ENCODE measurements around the gene MEGF11. TPM values are rescaled to one million over a fixed set of nuclear protein-coding genes. Genes with fewer than 3 reads are reported as not detected.
A peak's percentile ranks its signal among the peaks of the same experiment; 100 is the strongest.

MEGF11 gene
- total and polyA plus RNA-seq, 4 donors: 0.16 to 1.5 (median 0.50) TPM

- DNase-seq: peak in 2 of 3 donors; percentile 19 to 42
- Histone ChIP-seq H3K4me1 (ENCODE audit: control insufficient read depth in 5 of 5, insufficient read depth in 5 of 5, low read length in 5 of 5) (peaks cover 0 to 24% (median 5%) of the 10 kb centered on the region in 5 donors), H3K27ac (ENCODE audit: low read depth in 1 of 2, low read length in 1 of 2) (no peak overlapping the region), H3K9ac (ENCODE audit: insufficient read depth in 1 of 2, low read length in 2 of 2) (no peak overlapping the region), H3K36me3 (ENCODE audit: control insufficient read depth in 4 of 4, insufficient read depth in 4 of 4, low read length in 4 of 4) (no peaks in the 10 kb centered on the region), H3K4me3 (no peak overlapping the region), H3K9me3 (ENCODE audit: control insufficient read depth in 4 of 4, insufficient read depth in 3 of 4, low read length in 3 of 4) (no peaks in the 10 kb centered on the region), H3K27me3 (ENCODE audit: control insufficient read depth in 3 of 3, insufficient read depth in 3 of 3, low read length in 2 of 3) (peaks cover 0 to 4% (median 0%) of the 10 kb centered on the region in 3 donors)
- WGBS, 2 donors: 76 to 79% methylated on average over 15 of the region's 15 CpGs
- no peak for ATAC-seq (ENCODE audit: insufficient read depth, low FRiP score)
- TF ChIP-seq, protein P1, sequence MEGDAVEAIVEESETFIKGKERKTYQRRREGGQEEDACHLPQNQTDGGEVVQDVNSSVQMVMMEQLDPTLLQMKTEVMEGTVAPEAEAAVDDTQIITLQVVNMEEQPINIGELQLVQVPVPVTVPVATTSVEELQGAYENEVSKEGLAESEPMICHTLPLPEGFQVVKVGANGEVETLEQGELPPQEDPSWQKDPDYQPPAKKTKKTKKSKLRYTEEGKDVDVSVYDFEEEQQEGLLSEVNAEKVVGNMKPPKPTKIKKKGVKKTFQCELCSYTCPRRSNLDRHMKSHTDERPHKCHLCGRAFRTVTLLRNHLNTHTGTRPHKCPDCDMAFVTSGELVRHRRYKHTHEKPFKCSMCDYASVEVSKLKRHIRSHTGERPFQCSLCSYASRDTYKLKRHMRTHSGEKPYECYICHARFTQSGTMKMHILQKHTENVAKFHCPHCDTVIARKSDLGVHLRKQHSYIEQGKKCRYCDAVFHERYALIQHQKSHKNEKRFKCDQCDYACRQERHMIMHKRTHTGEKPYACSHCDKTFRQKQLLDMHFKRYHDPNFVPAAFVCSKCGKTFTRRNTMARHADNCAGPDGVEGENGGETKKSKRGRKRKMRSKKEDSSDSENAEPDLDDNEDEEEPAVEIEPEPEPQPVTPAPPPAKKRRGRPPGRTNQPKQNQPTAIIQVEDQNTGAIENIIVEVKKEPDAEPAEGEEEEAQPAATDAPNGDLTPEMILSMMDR (IDR thresholded peaks at IDR 0.05; ENCODE audit: control extremely low read depth, extremely low read depth): no peak
Observed at GRCh38 chr15:66095871-66096687, 157.5 kb downstream of the MEGF11 start.

DNA sequence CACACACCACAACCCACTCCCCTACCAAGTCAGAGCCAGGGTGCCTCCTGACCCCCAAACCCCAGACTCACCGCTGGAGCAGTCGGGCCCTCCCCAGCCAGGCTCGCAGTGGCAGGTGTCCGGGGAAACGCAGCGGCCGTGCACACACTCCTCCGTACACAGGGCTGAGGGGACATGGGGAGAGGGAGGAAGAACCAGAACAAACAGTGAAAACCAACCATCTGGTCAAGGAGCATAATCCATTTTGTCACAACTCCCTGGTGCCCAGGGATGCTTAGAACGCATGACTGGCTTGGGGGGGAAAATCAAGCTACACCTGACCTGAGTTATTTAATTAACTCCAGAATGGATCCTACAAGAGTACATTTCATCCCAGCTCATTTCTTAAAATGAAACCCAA, 159.2 kb downstream of the MEGF11 start:
- H3K27me3 ChIP-seq (ENCODE audit: control insufficient read depth in 3 of 3, insufficient read depth in 3 of 3, low read length in 2 of 3): peaks cover 0 to 4% (median 0%) of the 10 kb centered on the region in 3 donors
- ATAC-seq (ENCODE audit: insufficient read depth, low FRiP score) (no peak), DNase-seq (no peak)
- peaks cover 0 to 33% (median 5%) of the 10 kb centered on the region in 5 donors for H3K4me1 ChIP-seq (ENCODE audit: control insufficient read depth in 5 of 5, insufficient read depth in 5 of 5, low read length in 5 of 5)
- H3K36me3 ChIP-seq (ENCODE audit: control insufficient read depth in 4 of 4, insufficient read depth in 4 of 4, low read length in 4 of 4): no peaks in the 10 kb centered on the region
- WGBS, 2 donors: 90 to 91% methylated on average over 9 of the region's 9 CpGs
- no peaks in the 10 kb centered on the region for H3K9me3 ChIP-seq (ENCODE audit: control insufficient read depth in 4 of 4, insufficient read depth in 3 of 4, low read length in 3 of 4)
- no peak overlapping the region for H3K9ac ChIP-seq (ENCODE audit: insufficient read depth in 1 of 2, low read length in 2 of 2)
- TF ChIP-seq, protein P1 (IDR thresholded peaks at IDR 0.05; ENCODE audit: control extremely low read depth, extremely low read depth): no peak
- H3K4me3 ChIP-seq: no peak overlapping the region
- H3K27ac ChIP-seq (ENCODE audit: low read depth in 1 of 2, low read length in 1 of 2): no peak overlapping the region

DNA sequence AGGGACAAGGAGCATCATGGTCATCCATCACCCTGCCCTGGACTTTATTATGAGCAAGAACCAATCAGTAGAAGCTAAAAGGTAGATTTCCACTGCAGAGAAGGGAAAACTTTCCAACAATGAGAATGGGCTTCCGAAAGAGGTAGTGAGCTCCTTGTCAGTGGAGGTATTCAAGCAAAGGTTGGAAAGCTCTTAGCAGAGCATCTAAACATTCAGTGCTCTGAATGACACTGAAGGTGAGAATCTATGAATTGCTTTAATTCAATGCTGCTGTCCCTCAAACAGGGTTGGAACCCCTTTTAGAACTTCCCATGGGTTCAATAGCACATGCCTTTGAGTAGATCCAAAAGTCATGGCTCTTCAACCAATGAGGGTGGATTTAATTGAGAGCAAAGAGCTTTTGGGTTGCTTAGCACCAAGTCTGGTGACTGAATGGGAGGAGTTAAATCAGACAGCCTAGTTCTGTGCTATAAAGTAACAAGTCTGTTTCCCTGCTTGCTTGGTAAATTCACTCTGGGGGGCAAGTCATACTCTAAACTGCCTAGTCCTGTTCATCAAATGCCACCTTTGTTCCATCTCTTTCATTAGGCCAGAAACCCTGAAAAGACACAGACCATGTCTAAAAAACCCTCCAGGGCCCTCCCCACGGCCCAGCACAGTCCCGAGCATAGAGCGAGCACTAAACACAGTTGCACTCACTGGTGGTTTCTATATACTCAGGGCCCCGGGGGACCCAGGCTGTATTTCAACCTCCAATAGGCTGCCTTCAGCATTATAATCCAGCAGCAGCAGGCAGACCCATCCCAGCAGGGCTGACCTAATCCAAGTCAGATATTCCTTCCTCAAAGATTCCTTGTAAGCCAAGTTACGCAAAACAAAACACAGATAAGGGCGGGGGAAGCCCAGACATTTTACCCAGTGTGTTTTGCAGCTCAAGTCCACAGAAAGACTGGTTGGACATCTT, 161.2 kb downstream of the MEGF11 start:
- peaks cover 0 to 4% (median 0%) of the 10 kb centered on the region in 3 donors for H3K27me3 ChIP-seq (ENCODE audit: control insufficient read depth in 3 of 3, insufficient read depth in 3 of 3, low read length in 2 of 3)
- 91 to 92% methylated on average over 7 of the region's 7 CpGs for WGBS, 2 donors
- H3K9me3 ChIP-seq (ENCODE audit: control insufficient read depth in 4 of 4, insufficient read depth in 3 of 4, low read length in 3 of 4): no peaks in the 10 kb centered on the region
- ATAC-seq (ENCODE audit: insufficient read depth, low FRiP score) (no peak), DNase-seq (no peak)
- TF ChIP-seq, protein P1 (IDR thresholded peaks at IDR 0.05; ENCODE audit: control extremely low read depth, extremely low read depth): no peak
- H3K27ac ChIP-seq (ENCODE audit: low read depth in 1 of 2, low read length in 1 of 2): no peak overlapping the region
- H3K4me1 ChIP-seq (ENCODE audit: control insufficient read depth in 5 of 5, insufficient read depth in 5 of 5, low read length in 5 of 5): peaks cover 0 to 34% (median 0%) of the 10 kb centered on the region in 5 donors
- H3K4me3 ChIP-seq: no peak overlapping the region
- no peak overlapping the region for H3K9ac ChIP-seq (ENCODE audit: insufficient read depth in 1 of 2, low read length in 2 of 2)
- H3K36me3 ChIP-seq (ENCODE audit: control insufficient read depth in 4 of 4, insufficient read depth in 4 of 4, low read length in 4 of 4): no peaks in the 10 kb centered on the region
